BJ (cell line): Measurements from ENCODE around the gene SMIM28. TPM values are rescaled to one million over a fixed set of nuclear protein-coding genes. Genes with fewer than 3 reads are reported as not detected.
"Not testable (repeated sequence)": the region's sequence is repeated elsewhere in the genome, so short reads cannot be mapped to it uniquely, and the experiment has no call there.

Experiments
- CTCF ChIA-PET: fragments of 350-600 bp; formaldehyde crosslinking; extraction: SDS; loops from one replicate; lab custom pipeline; 2021; ENCODE audit warnings: antibody characterized with exemption, inconsistent platforms; lab: Yijun Ruan, JAX
- POLR2A ChIA-PET: fragments of 300-600 bp; sonication (Branson Sonifier 250); formaldehyde crosslinking; extraction: SDS; loops from one replicate; lab custom pipeline; 2021; ENCODE audit warnings: antibody characterized with exemption; lab: Charles Lee
- DNase-seq: peaks from one replicate; pipeline ENCODE4 v3.0.0-alpha.2; 2011; ENCODE audit warnings: low read depth
- H3K27me3 ChIP-seq: 2 replicates; pipeline ENCODE4 v1.6.0; 2011; ENCODE audit warnings: low read length; ENCODE audit not compliant: control insufficient read depth, insufficient read depth
- H3K36me3 ChIP-seq: 2 replicates; pipeline ENCODE4 v1.5.1; 2011; ENCODE audit warnings: low read length; ENCODE audit not compliant: control insufficient read depth, insufficient read depth
- H3K4me3 ChIP-seq: 2 replicates; pipeline ENCODE4 v1.5.1; 2011; ENCODE audit warnings: low read depth, mild to moderate bottlenecking, control low read depth, low read length
- polyA plus RNA-seq: library from polyadenylated mRNA; depleted of rRNA; stranded (reverse); fragments of >200 nt; gene quantifications from 2 replicates; pipeline ENCODE4 v1.2.3, GENCODE V29; 2011
- TF ChIP-seq, protein P1 (sequence below): IDR thresholded peaks from 2 replicates; pipeline ENCODE4 v1.5.1; 2011; ENCODE audit warnings: low read depth, mild to moderate bottlenecking, control low read depth, inconsistent platforms, low read length, moderate library complexity; ENCODE audit not compliant: insufficient read depth

The SMIM28 gene
- polyA plus RNA-seq, 1 experiment: not detected

DNA sequence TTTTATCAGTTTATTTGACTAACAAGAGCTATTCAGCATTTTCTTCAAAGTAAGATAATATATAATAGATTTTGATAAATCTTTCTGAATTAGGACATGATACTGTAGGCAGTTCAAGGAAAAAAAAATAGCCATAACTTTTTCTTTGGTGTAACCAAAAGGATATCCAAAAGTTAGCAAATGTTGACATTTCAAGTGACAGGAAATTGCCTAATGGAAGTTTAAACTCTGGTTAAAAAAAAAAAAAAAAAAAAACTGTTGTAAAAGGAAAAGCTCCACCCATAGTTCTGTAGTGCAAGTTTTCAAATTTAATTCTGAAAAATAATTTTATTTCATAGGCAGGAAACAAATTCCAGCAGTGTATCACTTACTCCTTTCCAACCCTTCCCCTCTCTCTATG, 45.2 kb downstream of the SMIM28 start:
- ChIA-PET POLR2A (interaction anchor here (0.7 kb wide), 1 partner anchor 19 kb away, joined by 4 read pairs; no protein-coding TSS in a partner anchor), CTCF (interaction anchor here (1.2 to 1.9 kb wide), 3 partner anchors 87 to 98 kb away, joined by 3 to 8 read pairs (median 3); no protein-coding TSS in a partner anchor)
- TF ChIP-seq, protein P1, sequence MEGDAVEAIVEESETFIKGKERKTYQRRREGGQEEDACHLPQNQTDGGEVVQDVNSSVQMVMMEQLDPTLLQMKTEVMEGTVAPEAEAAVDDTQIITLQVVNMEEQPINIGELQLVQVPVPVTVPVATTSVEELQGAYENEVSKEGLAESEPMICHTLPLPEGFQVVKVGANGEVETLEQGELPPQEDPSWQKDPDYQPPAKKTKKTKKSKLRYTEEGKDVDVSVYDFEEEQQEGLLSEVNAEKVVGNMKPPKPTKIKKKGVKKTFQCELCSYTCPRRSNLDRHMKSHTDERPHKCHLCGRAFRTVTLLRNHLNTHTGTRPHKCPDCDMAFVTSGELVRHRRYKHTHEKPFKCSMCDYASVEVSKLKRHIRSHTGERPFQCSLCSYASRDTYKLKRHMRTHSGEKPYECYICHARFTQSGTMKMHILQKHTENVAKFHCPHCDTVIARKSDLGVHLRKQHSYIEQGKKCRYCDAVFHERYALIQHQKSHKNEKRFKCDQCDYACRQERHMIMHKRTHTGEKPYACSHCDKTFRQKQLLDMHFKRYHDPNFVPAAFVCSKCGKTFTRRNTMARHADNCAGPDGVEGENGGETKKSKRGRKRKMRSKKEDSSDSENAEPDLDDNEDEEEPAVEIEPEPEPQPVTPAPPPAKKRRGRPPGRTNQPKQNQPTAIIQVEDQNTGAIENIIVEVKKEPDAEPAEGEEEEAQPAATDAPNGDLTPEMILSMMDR: no peak
- Histone ChIP-seq H3K27me3 (no peaks in the 10 kb centered on the region), H3K36me3 (no peaks in the 10 kb centered on the region; the same call in none of the 2 replicates), H3K4me3 (no peak overlapping the region)
- no peak for DNase-seq

DNA sequence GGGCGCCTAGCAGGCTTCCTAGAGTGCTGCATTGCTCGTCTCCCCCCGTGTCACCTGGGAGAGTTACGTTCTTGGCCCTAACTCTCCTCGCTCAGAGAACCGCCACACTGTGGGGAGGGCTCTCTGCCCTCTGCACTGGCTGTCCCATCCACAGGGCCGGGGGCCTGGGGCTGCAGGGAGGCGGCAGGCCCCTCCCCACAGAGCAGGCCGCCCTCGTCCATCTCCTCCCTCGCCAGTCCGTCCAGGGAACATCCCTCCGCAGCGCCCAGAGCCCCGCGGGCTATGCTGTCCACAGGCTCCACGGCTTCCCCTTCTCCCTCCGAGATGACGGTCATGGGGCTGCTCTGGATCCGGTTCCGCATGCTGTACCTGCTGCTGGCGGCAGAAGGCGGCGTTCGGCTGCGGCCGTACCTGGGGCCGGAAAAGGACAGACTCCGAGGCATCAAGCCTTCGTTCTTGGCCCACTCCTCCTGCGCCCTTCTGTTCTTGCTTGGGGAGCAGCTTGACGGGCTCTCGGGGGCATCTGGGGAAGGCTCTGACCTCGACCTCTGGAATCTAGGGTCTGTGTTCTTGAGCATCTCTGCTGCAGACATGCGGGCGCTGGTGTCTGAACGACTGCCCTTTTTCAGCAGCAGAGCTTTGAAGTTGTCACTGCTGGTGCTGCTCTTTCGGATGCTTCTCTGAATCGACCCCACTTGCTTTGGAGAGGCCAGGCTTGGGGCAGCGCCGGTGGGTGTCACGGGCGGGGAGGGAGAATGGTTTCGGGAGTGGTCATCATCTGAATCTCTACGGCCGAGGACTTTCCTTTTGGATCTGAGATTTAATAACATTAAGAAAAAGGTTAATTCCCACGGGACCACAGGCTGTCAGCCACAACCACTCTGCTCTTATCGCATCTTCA, 46.5 kb downstream of the SMIM28 start:
- TF ChIP-seq, protein P1: no peak
- H3K36me3 ChIP-seq: no peaks in the 10 kb centered on the region; the same call in none of the 2 replicates
- no peak overlapping the region for H3K4me3 ChIP-seq
- no peaks in the 10 kb centered on the region for H3K27me3 ChIP-seq
- no peak for DNase-seq
- CTCF ChIA-PET: interaction anchor here (0.9 to 8.5 kb wide), 4 partner anchors 86 to 341 kb away, joined by 3 to 95 read pairs (median 6); no protein-coding TSS in a partner anchor
- POLR2A ChIA-PET: no interaction called here

DNA sequence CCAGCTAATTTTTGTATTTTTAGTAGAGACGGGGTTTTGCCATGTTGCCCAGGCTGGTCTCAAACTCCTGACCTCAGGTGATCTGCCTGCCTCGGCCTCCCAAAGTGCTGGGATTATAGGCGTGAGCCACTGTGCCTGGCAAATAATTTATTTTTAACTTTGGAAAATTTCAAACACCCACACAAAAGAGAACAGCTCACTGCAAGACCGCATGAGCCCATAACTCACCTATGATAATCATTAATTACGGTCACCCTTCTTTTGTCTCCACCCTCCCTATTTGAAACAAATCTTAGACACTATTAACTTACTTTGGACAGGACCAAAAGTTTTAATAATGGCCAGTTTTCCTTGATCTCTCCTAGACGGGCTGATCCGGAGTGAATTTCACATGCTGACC, 47.6 kb downstream of the SMIM28 start:
- DNase-seq, POLR2A ChIA-PET, H3K4me3 ChIP-seq, H3K27me3 ChIP-seq, H3K36me3 ChIP-seq: not testable (repeated sequence)
- CTCF ChIA-PET: interaction anchor here (3.0 to 8.5 kb wide), 3 partner anchors 85 to 166 kb away, joined by 10 to 95 read pairs (median 91); no protein-coding TSS in a partner anchor

DNA sequence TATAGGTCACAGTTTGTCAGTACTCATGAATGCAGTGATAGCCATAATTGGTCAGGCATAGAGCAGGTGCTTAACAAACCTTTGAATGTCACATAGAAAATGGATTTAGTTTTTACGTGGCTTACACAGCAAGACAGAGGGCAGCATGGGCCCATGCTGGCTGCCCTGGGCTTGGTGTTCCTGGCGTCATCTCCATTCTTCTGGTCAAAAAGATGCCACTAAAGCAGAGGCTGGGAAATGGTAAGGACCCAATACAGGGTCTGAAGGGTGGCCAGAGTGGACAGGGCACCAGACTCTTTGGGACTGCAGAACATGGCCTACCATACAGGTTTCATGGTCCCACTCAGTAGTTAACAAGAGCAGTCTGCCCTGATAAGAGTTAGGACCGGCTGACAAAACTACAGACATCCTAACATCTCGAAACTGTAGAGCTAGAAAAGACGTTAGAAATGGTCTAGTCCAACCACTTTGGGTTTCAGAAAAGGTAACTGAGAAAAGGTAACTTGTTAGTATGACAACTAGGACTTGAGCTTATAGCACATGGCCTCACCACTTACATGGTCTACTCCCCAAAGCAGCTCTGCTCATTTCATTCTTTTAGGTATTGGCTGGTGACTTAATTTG, 48.9 kb downstream of the SMIM28 start:
- Histone ChIP-seq H3K27me3 (no peaks in the 10 kb centered on the region), H3K36me3 (no peaks in the 10 kb centered on the region; the same call in 1 of the 2 replicates), H3K4me3 (no peak overlapping the region)
- POLR2A ChIA-PET: no interaction called here
- CTCF ChIA-PET: interaction anchor here (0.7 to 8.5 kb wide), 7 partner anchors 12 to 311 kb away, joined by 3 to 95 read pairs (median 8); no protein-coding TSS in a partner anchor
- no peak for DNase-seq
- TF ChIP-seq, protein P1: no peak

DNA sequence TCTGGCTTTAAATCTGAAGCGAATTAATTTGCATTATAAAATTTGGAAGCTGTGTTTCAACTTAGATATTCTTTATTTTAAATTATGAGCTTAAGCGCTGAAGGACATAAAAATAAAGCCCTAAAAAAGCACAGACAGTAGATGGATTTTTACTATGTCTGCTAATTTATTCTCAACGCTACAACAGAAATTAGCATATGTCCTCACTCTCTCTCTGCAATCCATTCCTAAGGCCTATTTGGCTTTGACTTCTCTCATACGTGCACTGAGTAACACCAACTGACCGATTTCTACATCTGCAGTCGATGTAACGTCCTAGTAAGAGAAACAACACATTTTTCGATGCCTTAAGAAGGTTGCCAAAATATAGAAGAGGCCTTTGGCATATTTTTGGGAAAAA, 50.0 kb downstream of the SMIM28 start:
- Histone ChIP-seq H3K36me3 (no peaks in the 10 kb centered on the region; the same call in 1 of the 2 replicates), H3K27me3 (no peaks in the 10 kb centered on the region), H3K4me3 (no peak overlapping the region)
- DNase-seq: no peak
- TF ChIP-seq, protein P1: no peak
- ChIA-PET POLR2A (no interaction called here), CTCF (interaction anchor here (0.6 to 8.5 kb wide), 10 partner anchors 13 to 312 kb away, joined by 3 to 95 read pairs (median 7); no protein-coding TSS in a partner anchor)
